Osteocyte (in vitro differentiated cells): ENCODE data around the gene QTRT2. TPM values are rescaled to one million over a fixed set of nuclear protein-coding genes. Genes with fewer than 3 reads are reported as not detected.

Experiments used
- DNase-seq: peaks from one replicate; pipeline ENCODE4 v3.0.0; 2021; ENCODE audit warnings: mixed read lengths; ENCODE audit not compliant: unreplicated experiment; ENCODE audit errors: extremely low spot score
- H3K27ac Mint-ChIP-seq: one replicate; pipeline ENCODE4 v1.8.0; 2021; ENCODE audit warnings: mild to moderate bottlenecking, mixed read lengths; ENCODE audit not compliant: unreplicated experiment
- H3K27me3 Mint-ChIP-seq: one replicate; pipeline ENCODE4 v1.8.0; 2021; ENCODE audit warnings: mixed read lengths; ENCODE audit not compliant: unreplicated experiment
- H3K36me3 Mint-ChIP-seq: one replicate; pipeline ENCODE4 v1.8.0; 2021; ENCODE audit warnings: mixed read lengths; ENCODE audit not compliant: unreplicated experiment
- H3K4me1 Mint-ChIP-seq: one replicate; pipeline ENCODE4 v1.8.0; 2021; ENCODE audit warnings: mixed read lengths; ENCODE audit not compliant: unreplicated experiment
- H3K4me3 Mint-ChIP-seq: one replicate; pipeline ENCODE4 v1.8.0; 2021; ENCODE audit warnings: mild to moderate bottlenecking, moderate library complexity, mixed read lengths; ENCODE audit not compliant: unreplicated experiment
- H3K9me3 Mint-ChIP-seq: one replicate; pipeline ENCODE4 v1.8.0; 2021; ENCODE audit warnings: mixed read lengths; ENCODE audit not compliant: unreplicated experiment
- CTCF ChIP-seq: fragments of 200-600 bp; sonication (generic); IDR thresholded peaks from 2 replicates; pipeline ENCODE4 v1.5.0; 2021; ENCODE audit warnings: antibody characterized with exemption, mild to moderate bottlenecking, moderate library complexity
- total RNA-seq: library from RNA; stranded (reverse); gene quantifications from 2 replicates; pipeline ENCODE4 v1.2.1, GENCODE V29; 2021

Gene QTRT2
- total RNA-seq, 1 donor from 2014 or later, result 15.4 TPM

DNA sequence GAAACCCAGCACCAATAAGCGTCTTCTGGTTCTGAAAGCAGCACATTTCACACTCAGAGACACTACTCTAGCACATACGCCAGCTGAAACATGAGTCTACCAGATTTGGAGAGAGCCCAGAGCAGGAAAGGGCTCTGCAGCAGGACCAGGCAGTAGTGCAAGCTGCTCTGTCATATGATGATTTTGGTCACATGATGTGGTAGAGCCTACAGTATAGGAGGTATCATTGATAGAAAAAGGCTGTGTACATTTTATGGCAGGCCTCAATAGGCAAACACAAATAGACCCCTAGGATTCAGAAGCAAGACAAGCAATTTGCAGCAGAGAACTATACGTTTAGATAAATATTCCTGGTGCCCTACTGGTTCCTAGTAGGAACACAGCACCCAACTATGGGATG is 58.2 kb downstream of the QTRT2 start:
- Mint-ChIP-seq H3K27ac (no peak overlapping the region), H3K36me3 (no peaks in the 10 kb centered on the region), H3K4me1 (peaks cover 5% of the 10 kb centered on the region), H3K4me3 (no peak overlapping the region), H3K9me3 (no peaks in the 10 kb centered on the region), H3K27me3 (peaks cover 10% of the 10 kb centered on the region)
- DNase-seq, result no peak
- no peak for TF ChIP-seq CTCF

GRCh38 chr3:114115143-114115542 is 58.6 kb downstream of the QTRT2 start:
- Mint-ChIP-seq H3K27ac (no peak overlapping the region), H3K9me3 (no peaks in the 10 kb centered on the region), H3K4me3 (no peak overlapping the region), H3K4me1 (peaks cover 2% of the 10 kb centered on the region), H3K27me3 (peaks cover 5% of the 10 kb centered on the region), H3K36me3 (no peaks in the 10 kb centered on the region)
- no peak for TF ChIP-seq CTCF
- DNase-seq, result no peak

- DNase-seq, result no peak
- Mint-ChIP-seq H3K27me3 (no peaks in the 10 kb centered on the region), H3K9me3 (no peaks in the 10 kb centered on the region), H3K27ac (no peak overlapping the region), H3K36me3 (no peaks in the 10 kb centered on the region), H3K4me1 (peaks cover 3% of the 10 kb centered on the region), H3K4me3 (no peak overlapping the region)
- TF ChIP-seq CTCF, result no peak
These were observed 63.2 kb downstream of the QTRT2 start for GRCh38 chr3:114119776-114120175.

DNA sequence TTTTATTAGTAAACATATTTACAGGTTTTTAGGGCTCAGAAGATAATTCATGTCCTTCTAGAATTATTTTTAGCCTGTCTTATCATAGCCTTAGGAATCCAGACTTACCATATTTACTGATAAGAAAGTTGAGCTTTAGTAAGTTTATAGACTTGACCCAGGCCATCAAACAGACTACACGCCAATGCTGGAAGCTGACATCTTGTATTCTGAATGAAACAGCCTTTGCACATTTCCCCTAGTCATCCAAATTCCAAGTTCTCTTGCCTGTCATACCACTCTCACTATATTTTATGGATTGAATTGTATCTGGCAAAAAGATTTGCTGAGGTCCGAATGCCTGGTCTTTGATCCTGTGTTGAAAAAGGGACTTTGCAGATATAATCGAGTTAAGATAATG is 63.7 kb downstream of the QTRT2 start:
- Mint-ChIP-seq H3K27ac (no peak overlapping the region), H3K4me1 (peaks cover 3% of the 10 kb centered on the region), H3K9me3 (no peaks in the 10 kb centered on the region), H3K4me3 (no peak overlapping the region), H3K27me3 (no peaks in the 10 kb centered on the region), H3K36me3 (no peaks in the 10 kb centered on the region)
- no peak for TF ChIP-seq CTCF
- no peak for DNase-seq

- H3K27ac Mint-ChIP-seq, result no peak overlapping the region
- no peaks in the 10 kb centered on the region for H3K36me3 Mint-ChIP-seq
- no peaks in the 10 kb centered on the region for H3K9me3 Mint-ChIP-seq
- H3K4me3 Mint-ChIP-seq, result no peak overlapping the region
- no peak for TF ChIP-seq CTCF
- H3K4me1 Mint-ChIP-seq, result peaks cover 3% of the 10 kb centered on the region
- H3K27me3 Mint-ChIP-seq, result no peaks in the 10 kb centered on the region
- DNase-seq, result no peak
These were observed 65.6 kb downstream of the QTRT2 start for GRCh38 chr3:114122027-114122709.
